Neural cell (in vitro differentiated cells): ENCODE measurements around the gene RRAS2. TPM values are rescaled to one million over a fixed set of nuclear protein-coding genes. Genes with fewer than 3 reads are reported as not detected.
"Not testable (repeated sequence)": the region's sequence is repeated elsewhere in the genome, so short reads cannot be mapped to it uniquely, and the experiment has no call there.

Experiments used
- H2AFZ ChIP-seq: fragments of 200-600, 300-800 bp; sonication (generic), shearing (Covaris generic); 2 replicates; pipeline ENCODE4 v1.6.0; 2014; ENCODE audit warnings: low read depth, mild to moderate bottlenecking, antibody characterized with exemption, low read length, moderate library complexity
- H3F3A ChIP-seq: fragments of 200-600 bp; shearing (Covaris generic); 2 replicates; pipeline ENCODE4 v1.6.1; 2016; ENCODE audit warnings: mild to moderate bottlenecking, moderate library complexity, mixed read lengths, antibody characterized with exemption, low read length; ENCODE audit not compliant: insufficient read depth, poor library complexity, severe bottlenecking
- H3K27ac ChIP-seq: fragments of 200-600, 300-800 bp; sonication (generic), shearing (Covaris generic); 2 replicates; pipeline ENCODE4 v1.5.1; 2014; ENCODE audit warnings: mild to moderate bottlenecking, low read length, moderate library complexity
- H3K27me3 ChIP-seq: fragments of 300-800, 200-600 bp; sonication (generic), shearing (Covaris generic); 2 replicates; pipeline ENCODE4 v1.6.0; 2014; ENCODE audit warnings: mild to moderate bottlenecking, low read depth, low read length, moderate library complexity; ENCODE audit not compliant: insufficient read depth
- H3K36me3 ChIP-seq: fragments of 300-800, 200-600 bp; sonication (generic), shearing (Covaris generic); 2 replicates; pipeline ENCODE4 v1.5.1; 2014; ENCODE audit warnings: mild to moderate bottlenecking, antibody characterized with exemption, low read length, moderate library complexity; ENCODE audit not compliant: insufficient read depth
- H3K4me2 ChIP-seq: fragments of 300-800, 200-600 bp; sonication (generic), shearing (Covaris generic); 2 replicates; pipeline ENCODE4 v1.6.0; 2014; ENCODE audit warnings: mild to moderate bottlenecking, low read length
- H3K4me3 ChIP-seq: fragments of 300-800, 200-600 bp; sonication (generic), shearing (Covaris generic); 2 replicates; pipeline ENCODE4 v1.5.1; 2014; ENCODE audit warnings: mild to moderate bottlenecking, low read length, moderate library complexity
- H3K79me2 ChIP-seq: fragments of 200-600 bp; shearing (Covaris generic); replicated peaks from 2 replicates; pipeline ENCODE4 v1.6.0; 2014; ENCODE audit warnings: mild to moderate bottlenecking, low read length, moderate library complexity; ENCODE audit not compliant: insufficient read depth
- H3K9ac ChIP-seq: fragments of 300-800, 200-600 bp; sonication (generic), shearing (Covaris generic); 2 replicates; pipeline ENCODE4 v1.6.1; 2016; ENCODE audit warnings: mild to moderate bottlenecking, low read length, mixed read lengths
- H3K9me2 ChIP-seq: fragments of 200-600 bp; shearing (Covaris generic); 2 replicates; pipeline ENCODE4 v1.6.1; 2016; ENCODE audit warnings: mild to moderate bottlenecking, low read length, mixed read lengths; ENCODE audit not compliant: insufficient read depth
- H3K9me3 ChIP-seq: fragments of 200-600, 300-800 bp; sonication (generic), shearing (Covaris generic); 2 replicates; pipeline ENCODE4 v1.6.1; 2016; ENCODE audit warnings: mild to moderate bottlenecking, mixed run types, low read length, moderate library complexity, mixed read lengths
- H4K20me1 ChIP-seq: fragments of 200-600 bp; shearing (Covaris generic); 2 replicates; pipeline ENCODE4 v1.6.1; 2016; ENCODE audit warnings: mild to moderate bottlenecking, mixed run types; ENCODE audit not compliant: insufficient read depth
- CTCF ChIP-seq: fragments of 450-650 bp; IDR thresholded peaks from 2 replicates; pipeline ENCODE4 v1.5.1; 2014; ENCODE audit warnings: antibody characterized with exemption, mild to moderate bottlenecking, moderate library complexity; ENCODE audit not compliant: poor library complexity, severe bottlenecking
- EP300 ChIP-seq: fragments of 450-650 bp; conservative IDR thresholded peaks from 2 replicates; pipeline ENCODE4 v1.6.1; 2014; ENCODE audit warnings: antibody characterized with exemption, mild to moderate bottlenecking, moderate library complexity; ENCODE audit not compliant: poor library complexity, severe bottlenecking
- EZH2 ChIP-seq: fragments of 200-600, 300-800 bp; shearing (Covaris generic), sonication (generic); IDR thresholded peaks from 2 replicates; pipeline ENCODE4 v1.6.1; 2014; ENCODE audit warnings: antibody characterized with exemption, low read length, borderline replicate concordance, mild to moderate bottlenecking; ENCODE audit not compliant: insufficient read depth, poor library complexity, severe bottlenecking
- MXI1 ChIP-seq: fragments of 450-650 bp; conservative IDR thresholded peaks from 2 replicates; pipeline ENCODE4 v1.6.1; 2014; ENCODE audit warnings: antibody characterized with exemption, mild to moderate bottlenecking; ENCODE audit not compliant: poor library complexity, severe bottlenecking
- POLR2AphosphoS5 ChIP-seq: IDR thresholded peaks from 2 replicates; pipeline ENCODE4 v1.6.1; 2012
- RAD21 ChIP-seq: fragments of 450-650 bp; conservative IDR thresholded peaks from 2 replicates; pipeline ENCODE4 v1.6.1; 2014; ENCODE audit warnings: antibody characterized with exemption, mild to moderate bottlenecking, moderate library complexity
- SMC3 ChIP-seq: fragments of 450-650 bp; conservative IDR thresholded peaks from 2 replicates; pipeline ENCODE4 v1.6.1; 2014; ENCODE audit warnings: antibody characterized with exemption, mild to moderate bottlenecking, moderate library complexity; ENCODE audit not compliant: poor library complexity
- TAF1 ChIP-seq: IDR thresholded peaks from 2 replicates; pipeline ENCODE4 v1.6.1; 2012; ENCODE audit warnings: low read depth
- polyA plus RNA-seq: library from polyadenylated mRNA; depleted of rRNA; stranded (reverse); fragments of >200 nt; gene quantifications from 2 replicates; pipeline ENCODE4 v1.2.3, GENCODE V29; 2014
- TF ChIP-seq, protein P1 (sequence below): IDR thresholded peaks from 2 replicates; pipeline ENCODE4 v1.6.1; 2012; ENCODE audit warnings: borderline replicate concordance

RRAS2 gene
- polyA plus RNA-seq, 1 donor from 2014 or later = 47.3 TPM

GRCh38 chr11:14357881-14358728, 878 bp downstream of the RRAS2 start:
- peak overlapping the region; percentile 96 for H3K4me2 ChIP-seq
- H3K9ac ChIP-seq = peak overlapping the region; percentile 80
- peak overlapping the region; percentile 95 for H3K4me3 ChIP-seq
- no peaks in the 10 kb centered on the region for H3K9me3 ChIP-seq
- peaks cover 4% of the 10 kb centered on the region for H3F3A ChIP-seq
- no peaks in the 10 kb centered on the region for H3K36me3 ChIP-seq
- H4K20me1 ChIP-seq = no peaks in the 10 kb centered on the region
- peaks cover 20% of the 10 kb centered on the region for H3K79me2 ChIP-seq
- H3K27me3 ChIP-seq = no peaks in the 10 kb centered on the region
- no peak for TF ChIP-seq EZH2
- no peak for TF ChIP-seq CTCF
- TF ChIP-seq EP300 = no peak
- TF ChIP-seq, protein P1, sequence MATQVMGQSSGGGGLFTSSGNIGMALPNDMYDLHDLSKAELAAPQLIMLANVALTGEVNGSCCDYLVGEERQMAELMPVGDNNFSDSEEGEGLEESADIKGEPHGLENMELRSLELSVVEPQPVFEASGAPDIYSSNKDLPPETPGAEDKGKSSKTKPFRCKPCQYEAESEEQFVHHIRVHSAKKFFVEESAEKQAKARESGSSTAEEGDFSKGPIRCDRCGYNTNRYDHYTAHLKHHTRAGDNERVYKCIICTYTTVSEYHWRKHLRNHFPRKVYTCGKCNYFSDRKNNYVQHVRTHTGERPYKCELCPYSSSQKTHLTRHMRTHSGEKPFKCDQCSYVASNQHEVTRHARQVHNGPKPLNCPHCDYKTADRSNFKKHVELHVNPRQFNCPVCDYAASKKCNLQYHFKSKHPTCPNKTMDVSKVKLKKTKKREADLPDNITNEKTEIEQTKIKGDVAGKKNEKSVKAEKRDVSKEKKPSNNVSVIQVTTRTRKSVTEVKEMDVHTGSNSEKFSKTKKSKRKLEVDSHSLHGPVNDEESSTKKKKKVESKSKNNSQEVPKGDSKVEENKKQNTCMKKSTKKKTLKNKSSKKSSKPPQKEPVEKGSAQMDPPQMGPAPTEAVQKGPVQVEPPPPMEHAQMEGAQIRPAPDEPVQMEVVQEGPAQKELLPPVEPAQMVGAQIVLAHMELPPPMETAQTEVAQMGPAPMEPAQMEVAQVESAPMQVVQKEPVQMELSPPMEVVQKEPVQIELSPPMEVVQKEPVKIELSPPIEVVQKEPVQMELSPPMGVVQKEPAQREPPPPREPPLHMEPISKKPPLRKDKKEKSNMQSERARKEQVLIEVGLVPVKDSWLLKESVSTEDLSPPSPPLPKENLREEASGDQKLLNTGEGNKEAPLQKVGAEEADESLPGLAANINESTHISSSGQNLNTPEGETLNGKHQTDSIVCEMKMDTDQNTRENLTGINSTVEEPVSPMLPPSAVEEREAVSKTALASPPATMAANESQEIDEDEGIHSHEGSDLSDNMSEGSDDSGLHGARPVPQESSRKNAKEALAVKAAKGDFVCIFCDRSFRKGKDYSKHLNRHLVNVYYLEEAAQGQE = peak; percentile 62
- TF ChIP-seq TAF1 = peak; percentile 23
- TF ChIP-seq MXI1 = peak; percentile 35
- peak; percentile 26 for TF ChIP-seq RAD21
- TF ChIP-seq POLR2AphosphoS5 = peak; percentile 23
- TF ChIP-seq SMC3 = no peak
- peak overlapping the region; percentile 60 for H3K27ac ChIP-seq
- H3K9me2 ChIP-seq = no peaks in the 10 kb centered on the region
- H2AFZ ChIP-seq = peak overlapping the region; percentile 35

DNA sequence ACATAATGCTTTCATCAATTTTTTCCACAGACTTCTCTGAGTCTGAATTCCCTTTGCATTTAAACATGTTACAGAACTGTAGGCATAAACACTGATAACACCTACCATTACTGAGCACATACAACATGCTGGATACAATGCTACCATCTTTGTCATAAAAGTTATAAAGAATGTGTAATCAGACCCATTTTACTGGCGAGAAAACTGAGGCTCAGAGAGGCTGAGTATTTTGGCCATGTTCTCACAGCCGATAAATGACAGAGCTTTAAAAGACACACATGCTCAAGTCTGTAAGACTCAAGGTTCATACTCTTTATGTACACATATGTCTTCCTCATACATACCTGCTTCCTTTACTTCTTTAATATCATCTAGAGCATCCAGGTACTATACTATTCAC, 2.6 kb downstream of the RRAS2 start:
- Histone ChIP-seq H3K4me2 (no peak overlapping the region), H4K20me1 (no peaks in the 10 kb centered on the region), H3K4me3 (peak overlapping the region; percentile 95)

GRCh38 chr11:14354604-14355003, 4.4 kb downstream of the RRAS2 start:
- H3K4me2 ChIP-seq, H3K4me3 ChIP-seq: not testable (repeated sequence)

More for the DNA sequence above, 2.6 kb downstream of the RRAS2 start:
- H3F3A ChIP-seq = peaks cover 4% of the 10 kb centered on the region
- no peak overlapping the region for H3K27ac ChIP-seq
- H3K27me3 ChIP-seq = no peaks in the 10 kb centered on the region
- no peaks in the 10 kb centered on the region for H3K9me3 ChIP-seq
- no peak overlapping the region for H2AFZ ChIP-seq
- TF ChIP-seq, protein P1 = no peak
- no peak for TF ChIP-seq EP300
- TF ChIP-seq TAF1 = no peak
- TF ChIP-seq SMC3 = no peak
- H3K79me2 ChIP-seq = peaks cover 25% of the 10 kb centered on the region
- H3K36me3 ChIP-seq = no peaks in the 10 kb centered on the region
- no peak overlapping the region for H3K9ac ChIP-seq
- no peaks in the 10 kb centered on the region for H3K9me2 ChIP-seq

More at GRCh38 chr11:14354604-14355003, 4.4 kb downstream of the RRAS2 start:
- not testable (repeated sequence) for H3K27me3 ChIP-seq, H3K27ac ChIP-seq, H2AFZ ChIP-seq, H4K20me1 ChIP-seq, H3F3A ChIP-seq, H3K9me3 ChIP-seq, H3K9ac ChIP-seq, H3K9me2 ChIP-seq, H3K36me3 ChIP-seq
- H3K79me2 ChIP-seq = peaks cover 39% of the 10 kb centered on the region
